H1 (cell line): ENCODE data around the gene RNF26. TPM values are rescaled to one million over a fixed set of nuclear protein-coding genes. Genes with fewer than 3 reads are reported as not detected.

Experiments used
- E2F6 ChIP-seq: IDR thresholded peaks from 2 replicates; pipeline ENCODE4 v1.6.1; 2012; ENCODE audit warnings: inconsistent platforms
- NRF1 ChIP-seq: IDR thresholded peaks from 2 replicates; pipeline ENCODE4 v1.6.1; 2011; ENCODE audit warnings: mild to moderate bottlenecking, low read depth, low read length, improper control_type of control experiment
- SIRT6 ChIP-seq: IDR thresholded peaks from one replicate; pipeline ENCODE4 v1.7.1; 2012; ENCODE audit warnings: low read length, inconsistent platforms
- SP2 ChIP-seq: IDR thresholded peaks from 2 replicates; pipeline ENCODE4 v1.6.1; 2012; ENCODE audit warnings: mild to moderate bottlenecking, low read length, inconsistent platforms
- polyA plus RNA-seq, 7 experiments: library from polyadenylated mRNA; depleted of rRNA in 3 of 7; stranded (reverse) in 5 of 7; unstranded in 2 of 7; fragments of >200 nt in 5 of 7; fragments of 200-250 nt in 2 of 7; gene quantifications; 1 replicate in 5 of 7; 2 replicates in 1 of 7; 4 replicates in 1 of 7; pipeline versions ENCODE4 v1.2.1 to v1.2.3, GENCODE V29; 2011 to 2013; ENCODE audit warnings: missing spikeins in 2 of 7, mixed read lengths in 2 of 7
- total RNA-seq: library from RNA; stranded (reverse); fragmentation: NEBNext Ultra II Directional; extraction: Animal tissue kit (Norgen Biotek cat#: 25700); gene quantifications from 2 replicates; pipeline ENCODE4 v1.2.1, GENCODE V29; 2021

The RNF26 gene
- total and polyA plus RNA-seq, 2 of the 8 experiments (the other 6 are each of a cell fraction or from before 2014, with no cell fraction given): 82.7 to 84.0 TPM

- TF ChIP-seq NRF1 (no peak), SIRT6 (no peak), E2F6 (no peak), SP2 (no peak)
These were observed 9.4 kb downstream of the RNF26 start (continued) for GRCh38 chr11:119343726-119344125.
